ENCODE data around the gene ABHD11.

ABHD11 gene

GRCh38 chr7:73707045-73707631, 31.5 kb downstream of the ABHD11 start:
- CTCF ChIA-PET, result interaction anchor here (1.1 to 3.1 kb wide), 2 partner anchors 10 to 19 kb away, joined by 3 to 9 read pairs; no protein-coding TSS in a partner anchor
- no peak for TF ChIP-seq CTCF (IDR thresholded peaks at IDR 0.05; ENCODE audit: control extremely low read depth, extremely low read depth, low read depth, missing control alignments)
- POLR2A ChIA-PET, result no interaction called here
- no peak for DNase-seq (ENCODE audit: extremely low spot score)

- ChIA-PET POLR2A (interaction anchor here (0.5 to 0.8 kb wide), 2 partner anchors 9 to 18 kb away, joined by 3 read pairs; no protein-coding TSS in a partner anchor), CTCF (interaction anchor here (1.1 to 3.1 kb wide), 3 partner anchors 10 to 99 kb away, joined by 5 to 11 read pairs (median 9); no protein-coding TSS in a partner anchor)
These were observed 32.2 kb downstream of the ABHD11 start for GRCh38 chr7:73706126-73707044.

GRCh38 chr7:73705551-73705920, 33.1 kb downstream of the ABHD11 start:
- ChIA-PET CTCF (interaction anchor here (1.1 to 3.1 kb wide), 3 partner anchors 9 to 99 kb away, joined by 4 to 11 read pairs (median 5); no protein-coding TSS in a partner anchor), POLR2A (interaction anchor here (0.5 to 0.8 kb wide), 3 partner anchors 8 to 28 kb away, joined by 3 read pairs; no protein-coding TSS in a partner anchor)
- DNase-seq (ENCODE audit: extremely low spot score), result no peak
- TF ChIP-seq CTCF (IDR thresholded peaks at IDR 0.05; ENCODE audit: control extremely low read depth, extremely low read depth, low read depth, missing control alignments), result no peak

More at GRCh38 chr7:73706126-73707044, 32.2 kb downstream of the ABHD11 start:
- TF ChIP-seq CTCF (IDR thresholded peaks at IDR 0.05; ENCODE audit: control extremely low read depth, extremely low read depth, low read depth, missing control alignments), result no peak
- DNase-seq (ENCODE audit: extremely low spot score), result no peak

GRCh38 chr7:73704640-73705550, 33.7 kb downstream of the ABHD11 start:
- no peak for TF ChIP-seq CTCF (IDR thresholded peaks at IDR 0.05; ENCODE audit: control extremely low read depth, extremely low read depth, low read depth, missing control alignments)
- CTCF ChIA-PET, result interaction anchor here (1.1 to 3.1 kb wide), 4 partner anchors 8 to 98 kb away, joined by 4 to 11 read pairs (median 4); no protein-coding TSS in a partner anchor
- DNase-seq (ENCODE audit: extremely low spot score), result no peak
- POLR2A ChIA-PET, result interaction anchor here (0.6 to 1.2 kb wide), 3 partner anchors 14 to 39 kb away, joined by 3 to 5 read pairs (median 3); no protein-coding TSS in a partner anchor

- ChIA-PET CTCF (interaction anchor here (1.9 to 3.1 kb wide), 3 partner anchors 11 to 97 kb away, joined by 4 to 14 read pairs (median 11); no protein-coding TSS in a partner anchor), POLR2A (interaction anchor here (0.6 to 1.2 kb wide), 2 partner anchors 13 to 38 kb away, joined by 3 to 5 read pairs; no protein-coding TSS in a partner anchor)
- peak; percentile 71 for DNase-seq (ENCODE audit: extremely low spot score)
- TF ChIP-seq CTCF (IDR thresholded peaks at IDR 0.05; ENCODE audit: control extremely low read depth, extremely low read depth, low read depth, missing control alignments), result no peak
These were observed 34.6 kb downstream of the ABHD11 start for GRCh38 chr7:73703757-73704639.
